SU-DHL-6 (cell line): ENCODE measurements around the gene CITED2.

Source experiments
- H2AFZ ChIP-seq: fragments of 200-600 bp; sonication (generic); 2 replicates; pipeline ENCODE4 v1.6.1; 2014; ENCODE audit warnings: low read depth, mild to moderate bottlenecking, moderate library complexity, mixed read lengths, antibody characterized with exemption, low read length; ENCODE audit not compliant: severe bottlenecking
- H3F3A ChIP-seq: fragments of 200-600 bp; shearing (Covaris generic); 2 replicates; pipeline ENCODE4 v1.6.0; 2016; ENCODE audit warnings: antibody characterized with exemption, mild to moderate bottlenecking; ENCODE audit not compliant: insufficient read depth
- H3K27ac ChIP-seq: fragments of 200-600 bp; sonication (generic); 2 replicates; pipeline ENCODE4 v1.5.1; 2016; ENCODE audit warnings: low read depth, mild to moderate bottlenecking, low read length, moderate library complexity, mixed read lengths
- H3K27me3 ChIP-seq: fragments of 200-600 bp; sonication (generic), shearing (Covaris generic); 2 replicates; pipeline ENCODE4 v1.6.0; 2014; ENCODE audit warnings: mild to moderate bottlenecking, low read length
- H3K36me3 ChIP-seq: fragments of 200-600 bp; sonication (generic); 2 replicates; pipeline ENCODE4 v1.6.1; 2014; ENCODE audit warnings: mild to moderate bottlenecking, low read length, mixed read lengths
- H3K4me2 ChIP-seq: fragments of 300-600, 200-600 bp; shearing (Covaris generic), sonication (generic); 2 replicates; pipeline ENCODE4 v1.6.0; 2014; ENCODE audit warnings: low read length, low read depth, mild to moderate bottlenecking; ENCODE audit not compliant: poor library complexity, severe bottlenecking
- H3K4me3 ChIP-seq: fragments of 200-600 bp; sonication (generic); 2 replicates; pipeline ENCODE4 v1.5.1; 2014; ENCODE audit warnings: antibody characterized with exemption, low read length, mild to moderate bottlenecking, mixed read lengths; ENCODE audit not compliant: insufficient read depth, poor library complexity, severe bottlenecking
- H3K79me2 ChIP-seq: fragments of 200-600 bp; sonication (generic); 2 replicates; pipeline ENCODE4 v1.6.1; 2014; ENCODE audit warnings: mild to moderate bottlenecking, low read length, moderate library complexity; ENCODE audit not compliant: insufficient read depth
- H3K9ac ChIP-seq: fragments of 200-600 bp; sonication (generic); 2 replicates; pipeline ENCODE4 v1.7.0; 2014; ENCODE audit warnings: mild to moderate bottlenecking, low read length
- H3K9me2 ChIP-seq: fragments of 200-600 bp; sonication (generic); replicated peaks from 2 replicates; pipeline ENCODE4 v1.6.1; 2014; ENCODE audit warnings: low read length; ENCODE audit not compliant: insufficient read depth
- H3K9me3 ChIP-seq: fragments of 200-600 bp; sonication (generic); 2 replicates; pipeline ENCODE4 v1.6.1; 2014; ENCODE audit warnings: low read length, mixed read lengths; ENCODE audit not compliant: insufficient read depth
- H4K20me1 ChIP-seq: fragments of 200-600 bp; sonication (generic); 2 replicates; pipeline ENCODE4 v1.6.1; 2014; ENCODE audit warnings: low read depth, mild to moderate bottlenecking, antibody characterized with exemption, low read length, moderate library complexity, mixed read lengths
- CTCF ChIP-seq: fragments of 200-600 bp; sonication (generic); IDR thresholded peaks from one replicate; pipeline ENCODE4 v1.5.1; 2017; ENCODE audit warnings: antibody characterized with exemption, mild to moderate bottlenecking, low read length, moderate library complexity; ENCODE audit not compliant: insufficient read depth, poor library complexity, severe bottlenecking
- EZH2phosphoT487 ChIP-seq: fragments of 200-600 bp; sonication (generic), shearing (Covaris generic); conservative IDR thresholded peaks from 2 replicates; pipeline ENCODE4 v1.6.1; 2018; ENCODE audit warnings: mild to moderate bottlenecking, antibody characterized with exemption, low read length, moderate library complexity, mixed read lengths

CITED2 gene

GRCh38 chr6:139380168-139380567 lies 5.7 kb upstream of the CITED2 start:
- no peak overlapping the region for H3K4me3 ChIP-seq
- H4K20me1 ChIP-seq: no peaks in the 10 kb centered on the region
- no peaks in the 10 kb centered on the region for H3K9me3 ChIP-seq
- no peak overlapping the region for H3K27ac ChIP-seq
- H3K79me2 ChIP-seq: no peaks in the 10 kb centered on the region
- no peaks in the 10 kb centered on the region for H3K36me3 ChIP-seq
- TF ChIP-seq CTCF (no peak), EZH2phosphoT487 (no peak)
- H3K4me2 ChIP-seq: no peak overlapping the region
- peaks cover 6% of the 10 kb centered on the region; the same call in 1 of the 2 replicates for H3F3A ChIP-seq
- H2AFZ ChIP-seq: no peak overlapping the region
- H3K9me2 ChIP-seq: no peaks in the 10 kb centered on the region
- H3K27me3 ChIP-seq: no peaks in the 10 kb centered on the region
- no peak overlapping the region for H3K9ac ChIP-seq

- Histone ChIP-seq H3K4me3 (no peak overlapping the region), H3K36me3 (no peaks in the 10 kb centered on the region), H3K27me3 (no peaks in the 10 kb centered on the region), H3K79me2 (peaks cover 3% of the 10 kb centered on the region), H2AFZ (no peak overlapping the region), H3F3A (peaks cover 10% of the 10 kb centered on the region), H3K9me3 (no peaks in the 10 kb centered on the region), H3K27ac (no peak overlapping the region), H4K20me1 (no peaks in the 10 kb centered on the region), H3K9me2 (no peaks in the 10 kb centered on the region), H3K4me2 (no peak overlapping the region), H3K9ac (no peak overlapping the region)
- TF ChIP-seq EZH2phosphoT487: no peak
These were observed 4.5 kb upstream of the CITED2 start for GRCh38 chr6:139378882-139379341.

DNA sequence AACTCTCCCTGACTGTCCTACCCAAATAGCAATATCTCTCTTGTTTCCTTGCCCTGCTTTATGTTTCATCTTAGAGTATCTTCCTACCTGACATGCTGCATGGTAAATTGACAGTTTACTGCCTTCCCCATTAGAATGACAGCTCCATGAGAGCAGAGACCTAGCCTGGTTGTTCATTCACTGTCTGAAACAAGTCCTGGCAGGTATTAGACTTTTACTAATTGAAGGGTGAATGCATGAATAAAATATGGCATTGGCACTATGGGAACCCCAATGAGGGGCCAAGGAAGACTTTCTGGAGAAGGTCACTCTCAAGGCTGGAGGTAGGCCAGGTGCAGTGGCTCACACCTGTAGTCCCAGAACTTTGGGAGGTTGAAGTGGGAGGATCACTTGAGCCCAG lies 3.8 kb upstream of the CITED2 start:
- Histone ChIP-seq H3K79me2 (peaks cover 10% of the 10 kb centered on the region), H3K27ac (no peak overlapping the region), H3K9me3 (no peaks in the 10 kb centered on the region), H3K36me3 (no peaks in the 10 kb centered on the region), H3K9me2 (no peaks in the 10 kb centered on the region), H3K4me3 (no peak overlapping the region), H3F3A (peaks cover 10% of the 10 kb centered on the region), H3K4me2 (no peak overlapping the region), H3K9ac (no peak overlapping the region), H2AFZ (no peak overlapping the region), H3K27me3 (no peaks in the 10 kb centered on the region), H4K20me1 (no peaks in the 10 kb centered on the region)
- no peak for TF ChIP-seq CTCF
- TF ChIP-seq EZH2phosphoT487: no peak

GRCh38 chr6:139376604-139377218 lies 2.3 kb upstream of the CITED2 start:
- no peak for TF ChIP-seq CTCF
- TF ChIP-seq EZH2phosphoT487: no peak
- no peaks in the 10 kb centered on the region for H3K9me2 ChIP-seq
- no peaks in the 10 kb centered on the region for H4K20me1 ChIP-seq
- no peaks in the 10 kb centered on the region for H3K9me3 ChIP-seq
- peaks cover 24% of the 10 kb centered on the region for H3K79me2 ChIP-seq
- no peak overlapping the region for H3K4me3 ChIP-seq
- H3F3A ChIP-seq: peaks cover 10% of the 10 kb centered on the region
- no peaks in the 10 kb centered on the region for H3K27me3 ChIP-seq
- H2AFZ ChIP-seq: no peak overlapping the region
- peak overlapping the region; percentile 75 for H3K4me2 ChIP-seq
- H3K9ac ChIP-seq: no peak overlapping the region
- H3K27ac ChIP-seq: no peak overlapping the region
- H3K36me3 ChIP-seq: no peaks in the 10 kb centered on the region; the same call in 1 of the 2 replicates
